GM18858 (cell line): Measurements from ENCODE around the gene WDR86.

Experiments used
- ATAC-seq: cut with Tn5 transposase; IDR thresholded peaks from one replicate; pipeline ENCODE4 v1.9.1; 2021; ENCODE audit not compliant: unreplicated experiment

The WDR86 gene

DNA sequence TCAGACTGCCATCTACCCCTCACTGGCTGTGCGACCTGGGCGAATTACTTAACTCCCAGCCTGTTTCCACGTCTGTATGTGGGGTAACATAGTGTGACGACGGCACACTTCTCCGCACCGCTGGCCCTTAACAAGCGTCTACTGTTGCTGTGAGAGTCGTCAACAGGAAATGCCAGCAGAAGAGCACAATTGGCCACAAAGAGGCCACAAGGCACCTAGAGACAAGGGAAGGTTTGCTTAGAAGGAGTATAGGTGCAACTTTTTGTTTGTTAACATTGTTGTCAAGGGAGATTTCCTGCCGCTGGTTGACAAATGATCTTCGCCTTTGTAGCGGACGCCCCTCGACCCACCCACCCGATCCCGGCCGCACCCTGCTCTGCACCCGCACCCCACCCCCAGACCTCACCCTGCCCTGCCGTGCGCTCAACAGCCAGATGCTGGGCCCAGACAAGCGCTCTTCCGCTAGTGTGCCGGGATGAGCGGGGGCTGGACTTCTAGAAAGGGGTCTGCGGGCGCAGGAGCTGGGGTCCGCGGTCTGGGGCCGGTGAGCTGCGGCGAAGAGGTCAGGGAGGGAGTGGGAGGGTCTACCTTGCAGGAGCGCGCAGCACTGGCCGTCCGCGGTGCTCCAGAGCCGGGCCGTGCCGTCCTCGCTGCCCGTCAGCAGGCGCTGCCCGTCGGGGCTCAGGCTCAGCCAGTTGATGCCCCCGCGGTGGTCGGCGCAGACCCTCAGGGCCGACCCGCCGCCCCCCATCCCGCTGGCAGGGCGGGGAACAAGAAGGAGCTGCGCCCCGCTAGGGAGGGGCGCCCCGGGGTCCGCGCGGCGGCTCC lies 785 bp downstream of the WDR86 start:
- ATAC-seq: peak; percentile 59

DNA sequence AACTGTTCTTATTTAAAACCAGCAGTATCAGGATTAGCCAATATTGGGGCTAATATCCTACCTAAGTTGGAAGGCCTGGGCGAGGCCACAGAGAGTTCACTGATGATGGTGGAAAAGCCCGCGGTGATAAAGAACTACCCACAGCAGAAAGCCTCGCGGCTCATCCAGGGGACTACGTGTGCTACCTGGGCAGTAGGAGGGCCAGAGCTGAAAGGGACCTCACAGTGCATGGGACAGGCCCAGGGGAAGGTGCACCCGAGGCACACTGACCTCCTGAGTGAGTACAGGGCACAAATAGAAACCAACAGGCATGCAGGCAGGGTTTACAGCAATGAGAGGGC lies 1.4 kb downstream of the WDR86 start:
- ATAC-seq: no peak

DNA sequence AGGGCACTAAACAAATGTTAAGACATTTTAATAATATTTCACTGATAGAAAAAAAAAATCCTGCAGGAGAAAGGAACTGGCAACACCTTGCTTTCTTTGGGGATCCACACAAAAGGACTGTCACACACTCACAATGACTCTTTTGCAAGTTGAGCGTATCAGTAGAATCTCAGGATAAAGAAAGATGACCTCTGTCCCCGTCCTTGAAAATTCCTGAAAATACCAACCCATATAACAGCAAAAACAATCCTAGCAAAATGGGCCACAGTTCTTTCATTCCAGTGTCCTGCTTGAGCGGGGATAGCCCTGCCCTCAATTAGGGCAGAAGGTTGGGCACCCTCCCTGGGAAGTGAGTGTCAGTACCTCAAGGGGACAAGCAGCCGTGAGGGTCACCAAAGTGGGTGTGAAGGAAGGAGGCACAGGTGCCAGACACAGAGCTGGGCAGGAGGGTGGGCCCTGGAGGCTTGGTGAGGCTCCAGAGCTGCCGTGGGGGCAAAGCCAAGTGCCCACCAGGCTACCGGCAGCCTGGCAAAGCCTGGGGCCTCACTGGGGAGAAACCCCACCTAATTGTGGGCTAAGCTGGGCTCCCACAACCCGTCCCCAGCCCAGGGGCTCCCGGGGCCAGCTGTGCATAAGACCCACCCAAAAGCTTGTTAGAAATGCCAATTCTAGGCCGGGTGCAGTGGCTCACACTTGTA lies 2.8 kb downstream of the WDR86 start:
- ATAC-seq: no peak

DNA sequence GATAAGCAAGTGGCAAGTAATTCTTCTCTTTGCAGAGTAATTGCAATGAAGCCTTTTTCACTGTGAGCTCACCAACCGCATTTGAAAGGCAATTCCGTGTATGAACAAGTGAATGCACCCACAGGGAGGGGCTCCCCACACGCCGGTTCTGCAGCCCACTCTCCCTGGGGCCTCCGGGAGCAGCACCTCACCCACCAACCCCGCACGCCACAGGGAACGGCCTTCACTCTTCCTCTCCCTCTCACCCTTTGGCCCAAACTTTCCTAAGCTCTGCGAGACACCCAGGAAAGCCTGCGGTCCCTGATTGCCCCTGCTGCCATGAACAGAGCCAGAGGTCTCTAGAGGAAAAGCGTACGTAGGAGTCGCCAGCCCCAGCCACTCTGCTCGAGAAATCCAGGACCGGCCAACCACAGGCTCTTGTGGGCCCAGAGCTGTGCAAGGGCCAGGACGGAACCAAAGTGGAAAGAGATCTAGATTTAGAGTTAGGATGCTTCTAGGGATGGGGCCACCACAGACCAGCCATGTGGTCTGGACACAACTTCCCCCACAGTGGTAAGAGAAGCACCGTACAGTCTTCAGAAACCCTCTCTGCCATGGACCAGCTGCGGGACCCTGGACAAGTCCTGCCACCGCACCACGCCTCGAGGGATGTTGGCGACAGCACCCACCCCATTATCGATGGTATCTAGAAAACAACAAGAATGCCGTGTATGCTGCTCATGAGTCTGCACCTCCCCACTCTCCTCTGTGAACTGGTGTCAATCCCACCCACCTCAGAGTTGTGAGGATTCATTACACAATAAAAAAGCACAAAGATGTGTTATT lies 3.6 kb downstream of the WDR86 start:
- no peak for ATAC-seq

DNA sequence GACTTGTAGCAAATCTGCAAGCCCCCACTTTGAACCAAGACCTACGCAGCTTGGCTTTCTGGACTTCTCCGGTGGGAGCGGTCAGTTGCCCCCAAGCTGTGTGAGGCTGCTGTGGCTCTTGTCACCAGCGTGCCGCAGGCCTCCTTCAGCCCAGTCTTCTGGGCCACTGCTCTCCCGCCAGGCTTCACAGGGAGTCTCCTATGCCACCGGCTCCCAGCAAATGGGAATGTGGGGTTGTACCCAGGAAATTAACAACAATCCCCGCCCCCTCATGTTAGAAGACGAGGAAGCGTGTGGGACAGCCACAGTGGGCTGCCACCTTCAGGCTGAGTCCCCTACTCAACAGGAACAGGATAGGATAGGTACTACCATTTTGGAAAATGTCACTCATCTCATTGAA lies 4.2 kb downstream of the WDR86 start:
- no peak for ATAC-seq

DNA sequence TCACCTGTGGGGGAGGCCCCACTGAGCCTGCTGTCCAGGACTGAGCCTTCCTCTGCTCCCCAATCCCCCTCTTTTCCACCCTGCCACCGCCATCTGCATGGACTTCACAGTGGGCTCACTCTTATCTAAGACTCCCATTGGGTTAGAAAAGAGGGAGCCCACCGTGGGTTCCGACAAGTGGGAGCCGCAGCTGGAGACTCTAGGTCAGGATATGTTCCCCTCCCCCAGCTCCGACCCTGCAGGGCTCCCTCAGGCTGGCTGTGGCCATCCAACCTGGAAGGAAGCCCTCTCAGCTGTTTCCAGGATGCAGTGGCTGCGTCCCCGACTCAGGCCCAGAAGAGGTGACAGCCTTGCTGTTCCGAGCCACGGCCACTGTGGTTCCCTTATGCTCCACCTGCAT lies 4.8 kb downstream of the WDR86 start:
- ATAC-seq: no peak

DNA sequence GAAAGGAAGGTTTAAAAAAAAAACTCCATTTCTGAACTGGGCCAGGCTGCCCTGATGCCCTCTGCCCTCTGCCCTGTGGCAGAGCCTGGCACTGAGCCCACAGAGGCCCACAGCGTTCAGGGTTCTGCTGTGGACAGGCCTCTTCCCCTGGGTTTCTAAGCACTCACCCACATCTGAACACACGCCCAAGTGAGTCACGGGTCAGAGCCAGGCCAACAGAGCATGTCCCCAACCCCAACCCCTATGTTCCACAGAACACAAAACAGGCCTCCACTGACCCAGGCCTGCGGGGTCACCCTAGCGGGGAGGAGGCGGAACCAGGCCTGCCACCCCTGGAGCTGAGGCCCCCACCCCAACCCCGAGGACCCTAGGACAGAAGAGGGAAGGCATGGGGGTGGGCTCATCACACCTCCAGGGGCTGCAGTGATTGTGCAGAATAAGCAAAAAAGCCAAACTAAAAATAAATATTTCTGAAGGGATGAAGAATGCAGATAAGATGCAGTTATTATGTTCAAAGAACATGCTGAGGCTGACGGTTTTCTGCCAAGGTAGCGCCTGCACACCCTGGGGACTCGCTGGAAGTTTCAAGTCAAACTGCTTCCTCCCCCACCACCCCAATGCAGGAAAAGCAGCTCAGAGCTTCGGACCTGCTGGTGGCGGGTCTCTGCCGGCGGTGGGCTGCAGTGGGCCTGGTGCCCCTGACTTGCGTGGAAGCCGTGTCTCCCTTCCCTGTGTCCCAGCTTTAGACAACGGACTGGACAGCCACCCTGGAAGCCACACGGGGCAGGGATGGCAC lies 5.4 kb downstream of the WDR86 start:
- ATAC-seq: no peak

DNA sequence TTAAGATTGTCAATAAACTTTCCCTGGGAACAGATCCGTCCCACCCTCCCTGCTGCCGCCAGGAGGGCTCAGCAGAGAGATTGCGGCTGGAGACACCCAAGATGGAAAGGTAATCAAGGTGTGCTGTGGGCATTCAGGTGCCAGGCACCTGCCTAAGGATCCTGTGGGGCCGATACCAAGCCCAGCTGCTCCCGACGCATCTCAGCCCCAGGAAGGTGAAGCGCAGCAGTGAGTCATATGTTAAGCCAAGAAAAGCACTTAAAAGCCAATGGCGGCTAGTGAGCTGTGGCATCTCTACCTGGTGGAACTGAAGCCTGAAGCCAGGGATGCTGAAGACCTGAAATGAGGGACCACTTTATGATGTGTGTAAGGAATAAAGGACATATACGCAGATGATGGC lies 6.1 kb downstream of the WDR86 start:
- ATAC-seq: no peak

DNA sequence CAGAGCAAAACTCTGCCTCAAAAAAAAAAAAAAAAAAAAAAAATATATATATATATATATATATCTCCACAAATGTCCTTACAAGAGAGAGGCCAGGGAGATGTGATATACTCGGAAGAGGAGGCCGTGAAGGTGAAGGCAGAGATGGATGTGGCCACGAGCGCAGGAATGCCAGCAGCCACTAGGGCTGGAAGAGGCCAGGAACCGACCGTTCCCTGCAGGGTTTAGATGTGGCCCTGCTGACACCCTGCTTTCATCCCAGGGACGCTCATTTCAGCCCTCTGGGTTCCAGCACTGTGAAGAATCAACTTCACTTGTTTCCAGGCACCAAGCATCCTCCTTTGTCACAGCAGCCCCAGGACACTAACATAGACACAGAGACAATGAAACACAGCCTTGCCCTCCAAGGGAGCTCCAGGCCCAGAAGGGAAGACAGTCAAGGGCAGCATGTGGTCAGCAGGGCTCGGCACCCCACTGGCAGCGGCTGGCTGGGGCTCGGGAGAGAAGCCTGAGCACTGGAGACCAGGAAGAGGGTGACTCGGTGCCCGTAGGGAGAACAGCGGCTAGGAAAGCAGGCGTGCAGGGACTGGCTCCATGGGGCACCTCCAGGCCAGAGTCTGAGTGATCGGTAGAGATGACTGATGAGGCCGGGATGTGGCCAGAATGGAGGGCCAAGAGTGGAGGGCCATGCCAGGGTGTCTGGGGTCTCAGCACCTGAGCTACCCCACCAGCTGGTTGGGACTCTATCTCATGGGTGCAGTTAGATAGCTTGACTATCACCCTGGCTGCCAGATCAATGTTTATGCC lies 7.6 kb downstream of the WDR86 start:
- ATAC-seq: no peak

DNA sequence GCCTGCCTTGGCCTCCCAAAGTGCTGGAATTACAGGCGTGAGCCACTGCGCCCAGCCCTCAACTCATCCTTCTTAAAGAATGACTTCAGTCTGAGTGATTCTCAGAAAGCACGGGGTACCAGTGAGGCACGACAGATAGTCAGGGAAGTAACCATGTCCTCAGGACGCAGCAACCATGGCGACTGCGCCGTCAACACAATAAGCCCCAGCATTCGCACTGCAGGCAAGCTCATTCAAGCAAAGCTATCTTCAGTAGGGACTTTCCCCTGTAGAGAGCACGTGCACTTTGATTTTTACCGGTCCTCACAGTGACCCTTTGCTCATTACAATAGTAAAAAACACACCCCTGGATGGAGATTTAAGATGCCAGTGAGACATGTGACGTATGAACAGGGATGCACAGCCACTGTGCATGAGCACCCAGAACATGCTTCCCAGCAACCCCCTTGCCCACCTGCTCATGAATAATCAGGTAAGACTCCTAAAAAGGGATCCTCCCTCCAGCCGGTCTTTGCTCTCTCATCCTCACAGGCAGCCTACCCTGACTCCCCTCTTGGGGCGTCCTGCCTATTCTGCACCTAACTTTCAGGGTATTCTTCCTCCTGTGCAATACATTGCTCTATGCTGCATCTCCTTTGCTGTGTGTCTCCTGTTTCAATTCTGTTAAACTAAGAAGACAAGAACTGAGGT lies 9.1 kb downstream of the WDR86 start:
- ATAC-seq: peak; percentile 84

DNA sequence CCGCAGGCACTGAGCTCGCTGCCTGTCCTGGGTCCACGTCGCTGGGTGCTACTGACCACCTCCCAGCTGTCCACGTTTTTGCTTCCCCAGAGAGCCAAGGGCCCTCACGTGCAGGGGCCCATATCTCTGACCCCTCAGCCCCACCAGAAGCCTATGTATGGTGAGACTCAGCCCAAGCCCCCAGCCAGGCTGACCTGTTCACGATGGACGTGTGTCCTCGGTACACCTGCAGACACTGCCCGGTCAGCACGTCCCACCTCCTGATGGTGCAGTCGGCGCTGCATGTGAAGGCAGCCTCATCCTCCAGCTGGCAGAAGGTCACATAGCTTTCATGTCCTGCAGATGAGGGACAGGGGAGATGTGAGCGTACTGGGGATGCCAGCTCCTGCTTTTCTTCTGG lies 9.9 kb downstream of the WDR86 start:
- no peak for ATAC-seq

DNA sequence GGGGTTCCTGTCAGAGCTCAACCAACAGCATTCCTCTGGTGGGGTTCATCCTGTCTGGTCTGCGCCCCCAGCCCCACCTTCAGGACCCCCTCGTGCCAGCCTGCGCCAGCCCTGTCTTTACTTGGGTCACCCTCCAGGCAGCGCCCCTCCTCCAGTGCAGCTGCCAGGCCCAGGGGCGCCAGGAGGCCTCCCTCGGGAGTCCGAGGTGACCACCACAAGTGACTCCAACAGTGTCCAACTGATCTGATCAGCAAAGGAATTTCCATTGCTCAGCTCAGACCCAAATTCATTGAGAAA lies 10.6 kb downstream of the WDR86 start:
- ATAC-seq: no peak

DNA sequence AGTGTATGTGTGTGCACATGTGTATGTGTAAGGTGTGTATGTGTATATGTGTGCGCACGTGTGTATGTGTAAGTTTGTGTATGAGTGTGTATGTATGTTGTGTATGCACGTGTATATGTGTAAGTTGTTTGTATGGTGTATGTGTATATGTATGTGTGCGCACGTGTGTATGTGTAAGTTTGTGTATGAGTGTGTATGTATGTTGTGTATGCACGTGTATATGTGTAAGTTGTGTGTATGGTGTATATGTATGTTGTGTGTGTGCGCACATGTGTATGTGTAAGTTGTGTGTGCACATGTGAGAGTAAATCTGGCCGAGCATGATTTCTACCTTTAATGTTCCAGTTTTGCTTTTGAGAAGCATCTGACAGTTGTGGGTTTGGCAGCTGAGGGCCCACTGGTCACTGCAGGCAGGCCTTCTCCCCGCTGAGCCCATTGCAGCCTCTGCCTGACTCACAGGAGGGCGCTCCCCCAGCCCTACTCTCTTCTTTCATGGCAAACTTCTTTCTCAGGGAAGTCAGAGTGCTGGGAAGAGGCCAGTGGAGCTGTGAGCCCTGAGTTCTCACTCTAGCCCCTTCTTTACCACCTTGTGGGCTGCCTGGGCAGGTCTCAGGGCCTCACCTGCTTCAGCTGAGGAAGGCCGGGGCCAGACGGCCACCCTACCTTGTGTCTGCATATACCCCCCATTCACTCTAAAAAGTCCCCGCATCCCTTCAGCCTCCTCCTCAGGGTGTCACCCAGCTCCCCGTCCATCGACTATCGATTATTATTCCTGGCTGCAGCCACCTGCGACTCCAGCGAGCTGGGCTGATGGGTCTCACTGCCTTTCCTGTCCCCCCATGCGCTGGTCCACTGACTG lies 11.2 kb downstream of the WDR86 start:
- no peak for ATAC-seq

DNA sequence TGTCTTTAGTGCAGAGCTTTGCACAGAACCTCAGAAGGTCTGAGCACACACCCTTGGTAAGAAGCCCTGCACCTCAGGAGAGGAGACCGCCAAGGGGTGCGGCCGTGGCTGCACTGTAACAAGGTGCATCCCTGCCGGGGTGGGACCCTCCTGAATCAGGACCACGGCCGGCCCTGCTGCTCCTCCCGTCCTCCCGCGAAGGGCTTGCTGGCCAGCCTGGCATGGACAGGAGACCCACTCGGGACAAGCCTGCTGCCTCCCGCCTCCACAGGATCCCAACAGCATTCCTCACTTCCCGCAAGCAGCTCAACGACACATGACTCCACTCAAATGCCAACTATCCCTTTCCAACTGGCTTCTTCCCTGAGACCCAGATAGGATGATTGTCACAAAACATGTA lies 12.8 kb downstream of the WDR86 start:
- no peak for ATAC-seq

DNA sequence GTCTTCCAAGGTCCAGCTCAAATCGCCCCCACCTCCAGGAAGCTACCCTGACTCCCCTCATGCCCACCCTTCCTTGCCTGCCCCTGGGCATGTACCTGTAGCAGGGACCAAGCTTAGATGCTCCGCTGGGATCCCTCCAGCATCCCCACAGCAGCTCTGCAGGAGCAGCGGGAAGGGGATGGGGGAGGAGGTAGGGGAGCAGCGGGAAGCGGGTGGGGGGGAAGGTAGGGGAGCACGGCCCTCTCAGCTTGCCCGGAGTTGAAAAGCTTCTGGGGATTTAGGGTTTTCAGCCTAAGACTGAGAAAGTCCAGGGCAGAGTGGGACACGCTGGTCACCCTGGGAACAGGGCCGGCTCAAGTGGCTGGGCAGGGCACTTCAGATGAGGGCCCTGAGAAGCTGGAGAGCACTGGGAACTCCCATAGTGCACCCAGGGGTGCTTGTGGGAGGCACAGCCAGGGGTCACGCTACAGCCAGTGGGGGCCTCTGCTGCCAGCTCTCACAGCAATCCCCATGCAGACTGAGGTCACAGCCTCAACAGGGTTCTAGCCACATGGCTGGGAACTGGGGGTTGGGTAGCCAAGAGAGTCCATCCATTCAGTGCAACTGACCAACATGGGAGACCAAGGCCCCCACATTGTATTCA lies 13.4 kb downstream of the WDR86 start:
- no peak for ATAC-seq

DNA sequence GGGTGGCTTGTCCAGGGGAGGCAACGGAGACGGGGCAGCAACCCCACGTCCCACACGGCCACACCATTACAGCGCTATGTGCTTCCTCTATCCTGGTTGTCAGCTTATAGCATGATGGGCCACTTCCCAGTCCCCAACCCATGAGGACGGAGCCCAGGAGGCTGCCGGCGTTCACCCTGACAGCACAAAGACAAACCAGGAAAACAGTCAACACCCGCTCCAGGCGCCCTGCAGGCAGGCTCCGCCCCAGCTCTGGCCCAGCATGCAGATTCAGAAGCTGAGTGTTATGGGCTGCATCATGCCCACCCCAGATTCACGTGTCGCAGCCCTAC lies 14.8 kb downstream of the WDR86 start:
- ATAC-seq: no peak

DNA sequence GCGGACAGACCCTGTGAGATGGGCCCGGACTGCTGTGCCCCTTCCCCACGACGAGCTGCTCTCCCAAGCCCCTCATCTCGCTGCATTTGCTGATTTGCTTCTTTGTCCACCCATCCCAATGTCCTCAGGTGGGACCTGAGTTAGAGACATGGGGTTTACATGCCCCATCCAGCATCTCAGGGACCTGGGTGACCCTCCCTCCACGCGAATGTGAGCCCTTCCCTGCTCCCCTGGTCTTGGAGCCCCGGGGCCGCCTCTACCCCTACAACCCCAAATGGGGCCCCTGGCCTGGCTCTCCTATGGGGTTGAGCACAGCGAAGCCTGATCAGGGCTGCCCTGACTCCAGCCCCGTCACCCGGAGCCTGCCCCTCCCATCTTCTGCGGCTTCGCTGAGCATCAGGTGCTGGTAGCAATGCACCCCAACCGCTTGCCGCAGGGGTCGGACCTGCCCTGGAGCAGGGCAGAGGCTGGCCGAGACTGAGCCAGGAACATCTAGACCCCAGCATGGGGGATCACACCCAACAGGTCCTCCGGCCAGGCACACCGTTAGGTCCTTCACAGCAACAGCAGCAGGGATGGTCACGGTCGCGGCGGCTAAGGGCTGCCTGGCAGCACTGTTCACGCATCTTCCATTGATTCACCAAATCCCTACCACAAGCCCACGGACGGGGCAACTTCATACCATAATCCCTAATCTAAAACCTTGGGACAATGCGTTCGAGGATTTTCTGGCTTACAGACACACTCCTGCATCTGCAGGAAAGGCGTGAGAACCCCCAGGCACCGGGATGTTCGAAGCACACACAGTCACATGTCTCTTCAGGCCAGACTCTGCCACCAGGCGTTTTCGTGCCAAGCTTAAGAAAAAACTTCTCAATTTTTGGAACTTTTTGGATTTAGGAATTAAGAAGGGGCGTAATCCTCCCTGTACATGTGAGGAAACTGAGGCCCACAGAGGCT lies 15.5 kb downstream of the WDR86 start:
- ATAC-seq: no peak
